ENCODE data around the gene TUBB3. TPM values are rescaled to one million over a fixed set of nuclear protein-coding genes. Genes with fewer than 3 reads are reported as not detected.

Gene TUBB3
- total RNA-seq, 4 donors from 2014 or later = 1.9 to 7.4 (median 3.9) TPM

- TF ChIP-seq POLR2A (IDR thresholded peaks at IDR 0.05) = no peak
- TF ChIP-seq CTCF (IDR thresholded peaks at IDR 0.05) = no peak
- WGBS, 2 donors = 92 to 95% methylated on average over 7 of the region's 7 CpGs
- intact Hi-C loops (cut with DNase I; ENCODE audit: low total_unique reads) = no loop called here
- peak in 1 of 2 donors; percentile 46 for DNase-seq (ENCODE audit: low spot score in 2 of 2)
- no peak overlapping the region for H3K4me3 ChIP-seq (ENCODE audit: low read depth, poor library complexity, severe bottlenecking)
These were observed 34.9 kb downstream of the TUBB3 start for GRCh38 chr16:89958068-89958467.

- intact Hi-C loops (cut with DNase I; ENCODE audit: low total_unique reads) = no loop called here
- no peak for TF ChIP-seq CTCF (IDR thresholded peaks at IDR 0.05)
- TF ChIP-seq POLR2A (IDR thresholded peaks at IDR 0.05) = no peak
- DNase-seq (ENCODE audit: low spot score in 2 of 2) = no peak
- H3K4me3 ChIP-seq (ENCODE audit: low read depth, poor library complexity, severe bottlenecking) = no peak overlapping the region
- WGBS, 2 donors = 92 to 97% methylated on average over 10 of the region's 10 CpGs
These were observed 35.5 kb downstream of the TUBB3 start for GRCh38 chr16:89958596-89958995.

- TF ChIP-seq CTCF (IDR thresholded peaks at IDR 0.05) = no peak
- no peak for TF ChIP-seq POLR2A (IDR thresholded peaks at IDR 0.05)
- no peak for DNase-seq (ENCODE audit: low spot score in 2 of 2)
- intact Hi-C loops (cut with DNase I; ENCODE audit: low total_unique reads) = no loop called here
- H3K4me3 ChIP-seq (ENCODE audit: low read depth, poor library complexity, severe bottlenecking) = no peak overlapping the region
- 92 to 93% methylated on average over 13 of the region's 13 CpGs for WGBS, 2 donors
These were observed 37.8 kb downstream of the TUBB3 start for GRCh38 chr16:89960966-89961365.

- intact Hi-C loops (cut with DNase I; ENCODE audit: low total_unique reads) = no loop called here
- TF ChIP-seq CTCF (IDR thresholded peaks at IDR 0.05) = no peak
- TF ChIP-seq POLR2A (IDR thresholded peaks at IDR 0.05) = no peak
- DNase-seq (ENCODE audit: low spot score in 2 of 2) = no peak
- 92% methylated on average over 22 to 23 of the region's 23 CpGs for WGBS, 2 donors
- H3K4me3 ChIP-seq (ENCODE audit: low read depth, poor library complexity, severe bottlenecking) = no peak overlapping the region
These were observed 38.8 kb downstream of the TUBB3 start for GRCh38 chr16:89961920-89962319.

- WGBS, 2 donors = 79 to 87% methylated on average over 18 to 26 of the region's 26 CpGs
- DNase-seq (ENCODE audit: low spot score in 2 of 2) = no peak
- TF ChIP-seq POLR2A (IDR thresholded peaks at IDR 0.05) = no peak
- no peak for TF ChIP-seq CTCF (IDR thresholded peaks at IDR 0.05)
- intact Hi-C loops (cut with DNase I; ENCODE audit: low total_unique reads) = no loop called here
- no peak overlapping the region for H3K4me3 ChIP-seq (ENCODE audit: low read depth, poor library complexity, severe bottlenecking)
These were observed 39.8 kb downstream of the TUBB3 start for GRCh38 chr16:89962754-89963498.

GRCh38 chr16:89964201-89964600, 41.1 kb downstream of the TUBB3 start:
- WGBS, 2 donors = 92% methylated on average over 8 to 24 of the region's 25 CpGs
- DNase-seq (ENCODE audit: low spot score in 2 of 2) = no peak
- no peak overlapping the region for H3K4me3 ChIP-seq (ENCODE audit: low read depth, poor library complexity, severe bottlenecking)
- intact Hi-C loops (cut with DNase I; ENCODE audit: low total_unique reads) = no loop called here
- no peak for TF ChIP-seq POLR2A (IDR thresholded peaks at IDR 0.05)
- no peak for TF ChIP-seq CTCF (IDR thresholded peaks at IDR 0.05)

All from lower leg skin (tissue), 4 donors.